Gastroesophageal sphincter (tissue), 4 donors: ENCODE measurements around the gene TAS2R4. TPM values are rescaled to one million over a fixed set of nuclear protein-coding genes. Genes with fewer than 3 reads are reported as not detected.
"Not testable (repeated sequence)": the region's sequence is repeated elsewhere in the genome, so short reads cannot be mapped to it uniquely, and the experiment has no call there.

Experiments used
- ATAC-seq: fragments of 150-250 bp; one replicate; pipeline ENCODE4 v1.9.1; 2016; ENCODE audit warnings: mild to moderate bottlenecking, moderate library complexity
- H3K27ac ChIP-seq, 4 donors: fragments of 200-600 bp; sonication (generic) in 3 of 4; 1 replicate in 3 of 4; 2 replicates in 1 of 4; pipeline ENCODE4 v1.5.1; 2016 to 2019
- H3K27me3 ChIP-seq: fragments of 200-600 bp; sonication (generic); one replicate; pipeline ENCODE4 v1.5.1; 2019
- H3K36me3 ChIP-seq, 2 donors: fragments of 200-600 bp; sonication (generic); one replicate each; pipeline ENCODE4 v1.5.1; 2019; ENCODE audit warnings: control low read depth in 1 of 2
- H3K4me1 ChIP-seq, 3 donors: fragments of 200-600 bp; sonication (generic); 1 replicate in 2 of 3; 2 replicates in 1 of 3; pipeline ENCODE4 v1.5.1; 2016 to 2019; ENCODE audit warnings: control low read depth in 2 of 3
- H3K4me3 ChIP-seq, 2 donors: fragments of 200-600 bp; sonication (generic); one replicate each; pipeline ENCODE4 v1.5.1; 2019; ENCODE audit warnings: mild to moderate bottlenecking in 1 of 2, moderate library complexity in 1 of 2
- H3K9me3 ChIP-seq, 3 donors: fragments of 200-600 bp; sonication (generic); one replicate each; pipeline ENCODE4 v1.5.1; 2017 to 2019; ENCODE audit warnings: control low read depth in 2 of 3
- EP300 ChIP-seq: sonication (generic); formaldehyde crosslinking; IDR thresholded peaks from one replicate; pipeline ENCODE4 v1.6.1; 2017; ENCODE audit warnings: antibody characterized with exemption, mild to moderate bottlenecking
- POLR2A ChIP-seq, 2 donors: fragments of 450-650 bp; IDR thresholded peaks; one replicate each; pipeline ENCODE4 v1.6.1; 2017; ENCODE audit warnings: antibody characterized with exemption in 2 of 2, mild to moderate bottlenecking in 2 of 2, moderate library complexity in 1 of 2
- POLR2AphosphoS5 ChIP-seq: sonication (generic); formaldehyde crosslinking; IDR thresholded peaks from one replicate; pipeline ENCODE4 v1.6.1; 2017; ENCODE audit warnings: antibody characterized with exemption
- WGBS, 2 donors: methylation state at CpG; one replicate each; pipeline ENCODE4 v1.1.5; 2018; ENCODE audit warnings: low coverage in 1 of 2; 5-methylcytosine and 5-hydroxymethylcytosine counted together
- total RNA-seq, 4 donors: library from RNA; depleted of rRNA; stranded (reverse); fragments of >200 nt; gene quantifications; one replicate each; pipeline ENCODE4 v1.1.0, GENCODE V29; 2016
- TF ChIP-seq, protein P1 (sequence below), 4 experiments: fragments of 200-600 bp in 2 of 4; fragments of 450-650 bp in 2 of 4; sonication (generic) in 1 of 4; IDR thresholded peaks; one replicate each; pipeline ENCODE4 v1.5.1; 2017 to 2019; ENCODE audit warnings: antibody characterized with exemption in 4 of 4, mild to moderate bottlenecking in 2 of 4, moderate library complexity in 2 of 4

Gene TAS2R4
- total RNA-seq, 4 donors from 2014 or later, result 0.15 to 2.8 (median 0.52) TPM

DNA sequence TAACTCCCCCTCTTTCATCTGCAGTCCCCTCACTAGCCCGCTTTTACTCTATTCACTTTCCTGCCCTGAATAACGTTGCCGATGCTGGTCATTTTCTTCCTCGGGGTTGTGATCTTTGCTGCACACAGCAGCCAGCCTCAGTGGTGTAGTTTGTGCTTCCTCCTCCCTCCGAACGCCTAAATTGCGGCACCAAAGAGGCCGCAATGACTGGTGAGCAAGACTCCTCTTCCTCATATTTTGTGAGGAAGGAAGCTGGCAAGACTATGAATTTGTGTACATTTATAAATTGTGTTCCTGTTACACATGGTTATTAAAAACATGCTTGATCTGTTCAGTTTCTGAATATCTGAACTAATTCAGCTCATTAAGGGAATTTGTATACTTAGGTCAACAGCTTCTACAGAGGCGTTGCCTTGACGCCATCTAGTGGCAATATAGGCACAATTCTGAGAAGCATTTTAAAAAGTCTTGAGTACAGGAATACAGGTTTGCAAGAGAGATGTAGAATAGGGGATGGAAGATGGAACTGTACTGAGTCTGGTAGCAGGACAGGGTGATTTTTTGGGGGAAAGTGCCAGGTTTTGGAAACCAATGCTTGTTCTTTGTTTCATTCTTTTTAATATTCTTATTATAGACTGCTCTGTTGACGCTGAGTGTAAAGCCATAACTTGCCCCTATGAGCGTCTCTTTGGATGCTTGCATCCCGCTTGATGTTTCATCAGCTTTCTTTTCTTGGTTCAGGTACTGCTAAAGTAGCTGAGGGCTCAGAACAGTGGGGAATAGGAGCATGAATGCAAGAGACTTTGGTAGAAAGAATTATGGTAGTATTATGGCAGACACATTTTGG lies 9.5 kb downstream of the TAS2R4 start:
- WGBS, 2 donors, result 66% methylated on average over 11 to 13 of the region's 13 CpGs
- Histone ChIP-seq H3K9me3 (no peaks in the 10 kb centered on the region), H3K36me3 (peaks cover 0 to 25% of the 10 kb centered on the region in 2 donors), H3K27ac (no peak overlapping the region), H3K4me3 (no peak overlapping the region), H3K27me3 (no peaks in the 10 kb centered on the region), H3K4me1 (no peaks in the 10 kb centered on the region)
- TF ChIP-seq POLR2A (IDR thresholded peaks at IDR 0.05), result no peak
- TF ChIP-seq, protein P1, sequence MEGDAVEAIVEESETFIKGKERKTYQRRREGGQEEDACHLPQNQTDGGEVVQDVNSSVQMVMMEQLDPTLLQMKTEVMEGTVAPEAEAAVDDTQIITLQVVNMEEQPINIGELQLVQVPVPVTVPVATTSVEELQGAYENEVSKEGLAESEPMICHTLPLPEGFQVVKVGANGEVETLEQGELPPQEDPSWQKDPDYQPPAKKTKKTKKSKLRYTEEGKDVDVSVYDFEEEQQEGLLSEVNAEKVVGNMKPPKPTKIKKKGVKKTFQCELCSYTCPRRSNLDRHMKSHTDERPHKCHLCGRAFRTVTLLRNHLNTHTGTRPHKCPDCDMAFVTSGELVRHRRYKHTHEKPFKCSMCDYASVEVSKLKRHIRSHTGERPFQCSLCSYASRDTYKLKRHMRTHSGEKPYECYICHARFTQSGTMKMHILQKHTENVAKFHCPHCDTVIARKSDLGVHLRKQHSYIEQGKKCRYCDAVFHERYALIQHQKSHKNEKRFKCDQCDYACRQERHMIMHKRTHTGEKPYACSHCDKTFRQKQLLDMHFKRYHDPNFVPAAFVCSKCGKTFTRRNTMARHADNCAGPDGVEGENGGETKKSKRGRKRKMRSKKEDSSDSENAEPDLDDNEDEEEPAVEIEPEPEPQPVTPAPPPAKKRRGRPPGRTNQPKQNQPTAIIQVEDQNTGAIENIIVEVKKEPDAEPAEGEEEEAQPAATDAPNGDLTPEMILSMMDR (IDR thresholded peaks at IDR 0.05), result peak; percentile 24 to 61 (median 42)
- TF ChIP-seq EP300, result no peak
- TF ChIP-seq POLR2AphosphoS5, result no peak
- ATAC-seq, result no peak

DNA sequence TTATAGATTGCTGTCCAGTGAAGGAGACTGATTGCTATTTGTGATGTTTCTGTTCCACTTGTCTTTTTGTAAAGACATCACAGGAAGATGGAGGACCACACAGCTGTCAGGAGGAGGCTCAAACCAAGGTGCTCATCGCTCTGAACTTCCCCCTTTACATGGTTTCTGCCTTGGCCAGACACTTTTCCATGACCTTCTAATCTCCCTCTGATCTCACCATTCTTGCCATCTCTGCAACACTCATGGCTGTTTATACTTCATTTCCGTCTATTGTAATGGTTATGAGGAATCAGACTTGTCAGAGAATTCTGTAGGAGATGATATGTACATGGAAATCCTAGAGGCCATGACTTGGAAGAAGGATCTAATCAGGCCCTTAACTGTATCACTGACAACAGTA lies 11.8 kb downstream of the TAS2R4 start:
- Histone ChIP-seq H3K27me3 (no peaks in the 10 kb centered on the region), H3K9me3 (no peaks in the 10 kb centered on the region), H3K4me1 (no peaks in the 10 kb centered on the region), H3K4me3 (no peak overlapping the region), H3K36me3 (peaks cover 0 to 26% of the 10 kb centered on the region in 2 donors), H3K27ac (no peak overlapping the region)
- no peak for ATAC-seq
- TF ChIP-seq POLR2A (IDR thresholded peaks at IDR 0.05), result no peak
- TF ChIP-seq, protein P1 (IDR thresholded peaks at IDR 0.05), result no peak
- no peak for TF ChIP-seq POLR2AphosphoS5
- TF ChIP-seq EP300, result no peak
- 22 to 79% methylated on average over 1 to 2 of the region's 2 CpGs for whole genome bisulfite sequencing, 2 donors

DNA sequence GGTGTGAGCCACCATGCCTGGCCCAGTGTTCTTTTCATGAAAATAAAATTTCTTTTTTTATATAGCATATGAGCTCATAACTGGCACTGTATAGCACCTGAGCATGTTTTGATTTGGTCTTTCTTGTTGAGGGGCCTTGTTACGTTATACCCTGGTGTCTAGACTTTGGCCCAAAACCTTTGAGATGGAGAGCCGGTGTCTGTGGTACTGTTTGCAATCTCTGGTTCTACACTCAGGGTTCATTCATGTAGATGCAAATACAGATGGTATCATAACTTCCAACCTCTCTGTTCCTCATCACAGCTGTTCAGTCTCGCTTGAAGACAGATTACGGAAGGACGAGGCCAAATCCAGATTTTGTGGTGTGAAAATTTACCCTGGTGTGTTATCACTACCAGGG lies 13.4 kb downstream of the TAS2R4 start, which contains the start of gene TAS2R5:
TAS2R5 (plus strand) TSS at position 301 of the 400 bp plus-strand sequence. CDS start 145 bp downstream, outside the sequence.
- ATAC-seq, result no peak
- 79% methylated on average over 2 of the region's 5 CpGs; no CpG with 5 or more reads in 1 of the 2 donors for WGBS, 2 donors
- H3K4me3 ChIP-seq, result no peak within 1 kb of the TSS
- no peaks in the 10 kb centered on the region for H3K4me1 ChIP-seq
- no peak within 1 kb of the TSS for H3K27ac ChIP-seq
- TF ChIP-seq POLR2AphosphoS5, result no peak
- TF ChIP-seq, protein P1 (IDR thresholded peaks at IDR 0.05), result no peak
- TF ChIP-seq EP300, result no peak
- TF ChIP-seq POLR2A (IDR thresholded peaks at IDR 0.05), result no peak
- H3K27me3 ChIP-seq, result no peaks in the 10 kb centered on the region
- H3K9me3 ChIP-seq, result no peaks in the 10 kb centered on the region
- H3K36me3 ChIP-seq, result peaks cover 0 to 26% of the 10 kb centered on the region in 2 donors

DNA sequence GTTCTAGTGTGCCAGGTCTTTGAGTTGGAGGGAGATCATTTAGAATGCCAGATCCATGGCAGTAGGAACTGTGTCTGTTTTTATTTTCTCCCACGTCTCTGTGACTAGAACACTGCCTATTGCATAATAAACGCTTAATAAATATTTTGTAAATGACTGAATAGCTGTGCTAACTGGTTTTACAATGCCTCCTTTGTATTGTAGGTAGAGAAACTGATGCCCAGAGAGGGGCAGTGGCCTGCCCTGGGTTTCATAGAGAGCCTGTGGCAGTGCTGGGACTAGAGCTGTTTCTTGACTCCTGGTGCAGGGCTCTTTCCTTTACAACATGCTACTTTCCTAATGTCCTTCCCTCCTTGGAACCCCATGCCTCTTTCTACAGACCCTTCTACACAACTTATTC lies 16.1 kb downstream of the TAS2R4 start:
- H3K4me3 ChIP-seq, result no peak overlapping the region
- no peak for ATAC-seq
- H3K4me1 ChIP-seq, result no peaks in the 10 kb centered on the region
- 75% methylated on average over 2 of the region's 2 CpGs; no CpG with 5 or more reads in 1 of the 2 donors for WGBS, 2 donors
- H3K27ac ChIP-seq, result no peak overlapping the region
- H3K27me3 ChIP-seq, result no peaks in the 10 kb centered on the region
- TF ChIP-seq, protein P1 (IDR thresholded peaks at IDR 0.05), result no peak
- no peak for TF ChIP-seq POLR2AphosphoS5
- TF ChIP-seq EP300, result no peak
- TF ChIP-seq POLR2A (IDR thresholded peaks at IDR 0.05), result no peak
- peaks cover 0 to 21% of the 10 kb centered on the region in 2 donors for H3K36me3 ChIP-seq
- H3K9me3 ChIP-seq, result no peaks in the 10 kb centered on the region

DNA sequence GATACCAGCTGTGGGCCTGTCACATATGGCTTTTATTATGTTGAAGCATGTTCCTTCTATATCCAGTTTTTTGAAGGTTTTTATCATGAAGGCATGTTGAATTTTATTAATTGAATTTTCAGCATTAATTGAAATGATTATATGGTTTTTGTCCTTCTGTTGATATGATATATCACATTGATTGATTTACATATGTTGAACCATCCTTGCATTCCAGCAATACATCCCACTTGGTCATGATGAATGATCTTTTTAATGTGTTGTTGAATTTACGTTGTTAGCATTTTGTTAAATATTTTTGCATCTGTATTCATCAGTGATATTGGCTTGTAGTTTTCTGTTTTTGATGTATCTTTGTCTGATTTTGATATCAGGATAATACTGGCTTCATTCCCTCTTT lies 43.6 kb downstream of the TAS2R4 start:
- TF ChIP-seq, protein P1 (IDR thresholded peaks at IDR 0.05), result no peak
- TF ChIP-seq POLR2A (IDR thresholded peaks at IDR 0.05), result no peak
- TF ChIP-seq POLR2AphosphoS5, result no peak
- TF ChIP-seq EP300, result no peak
- peaks cover 0 to 68% (median 2%) of the 10 kb centered on the region in 3 donors for H3K9me3 ChIP-seq
- H3K27ac ChIP-seq, result no peak overlapping the region
- H3K27me3 ChIP-seq, result no peaks in the 10 kb centered on the region
- H3K4me1 ChIP-seq, result no peaks in the 10 kb centered on the region
- ATAC-seq, result no peak
- peaks cover 0 to 9% of the 10 kb centered on the region in 2 donors for H3K36me3 ChIP-seq
- H3K4me3 ChIP-seq, result no peak overlapping the region
- WGBS, 2 donors, result 81 to 100% methylated on average over 1 of the region's 1 CpG

DNA sequence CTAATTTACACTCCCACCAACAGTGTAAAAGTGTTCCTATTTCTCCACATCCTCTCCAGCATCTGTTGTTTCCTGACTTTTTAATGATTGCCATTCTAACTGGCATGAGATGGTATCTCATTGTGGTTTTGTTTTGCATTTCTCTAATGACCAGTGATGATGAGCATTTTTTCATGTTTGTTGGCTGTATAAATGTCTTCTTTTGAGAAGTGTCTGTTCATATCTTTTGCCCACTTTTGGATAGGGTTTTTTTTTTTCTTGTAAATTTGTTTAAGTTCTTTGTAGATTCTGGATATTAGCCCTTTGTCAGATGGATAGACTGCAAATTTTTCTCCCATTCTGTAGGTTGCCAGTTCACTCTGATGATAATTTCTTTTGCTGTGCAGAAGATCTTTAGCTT lies 46.0 kb downstream of the TAS2R4 start:
- H3K4me1 ChIP-seq, H3K27ac ChIP-seq, H3K36me3 ChIP-seq, ATAC-seq, H3K27me3 ChIP-seq, H3K4me3 ChIP-seq: not testable (repeated sequence)
- H3K9me3 ChIP-seq, result peaks cover 0 to 68% (median 2%) of the 10 kb centered on the region in 3 donors
